GM18909 (cell line): ENCODE results near the gene YARS1.
A peak's percentile ranks its signal among the peaks of the same experiment; 100 is the strongest.

ENCODE experiments used
- ATAC-seq: cut with Tn5 transposase; IDR thresholded peaks from one replicate; pipeline ENCODE4 v1.9.1; 2021; ENCODE audit warnings: mild to moderate bottlenecking; ENCODE audit not compliant: unreplicated experiment, poor library complexity

YARS1 gene

DNA sequence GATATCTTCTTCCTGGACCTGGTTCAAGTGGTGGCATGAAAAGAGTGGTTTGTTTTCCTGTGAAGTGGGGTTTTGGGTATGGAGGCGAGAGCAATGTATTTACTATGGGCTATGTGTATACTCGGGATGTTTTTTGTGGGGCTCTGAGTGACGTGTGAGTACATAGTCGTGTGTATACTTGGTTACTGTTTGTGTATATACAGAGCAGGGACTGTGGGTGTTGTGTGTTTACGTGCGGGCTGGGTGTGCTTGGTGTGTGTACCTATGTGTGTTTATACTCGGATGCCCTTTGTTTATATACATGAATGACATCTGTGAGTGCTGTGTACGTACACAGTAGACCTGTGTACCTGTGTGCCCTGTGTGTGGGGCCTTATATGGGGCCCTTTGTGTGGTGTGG is 50.0 kb downstream of the YARS1 start:
- ATAC-seq = no peak

DNA sequence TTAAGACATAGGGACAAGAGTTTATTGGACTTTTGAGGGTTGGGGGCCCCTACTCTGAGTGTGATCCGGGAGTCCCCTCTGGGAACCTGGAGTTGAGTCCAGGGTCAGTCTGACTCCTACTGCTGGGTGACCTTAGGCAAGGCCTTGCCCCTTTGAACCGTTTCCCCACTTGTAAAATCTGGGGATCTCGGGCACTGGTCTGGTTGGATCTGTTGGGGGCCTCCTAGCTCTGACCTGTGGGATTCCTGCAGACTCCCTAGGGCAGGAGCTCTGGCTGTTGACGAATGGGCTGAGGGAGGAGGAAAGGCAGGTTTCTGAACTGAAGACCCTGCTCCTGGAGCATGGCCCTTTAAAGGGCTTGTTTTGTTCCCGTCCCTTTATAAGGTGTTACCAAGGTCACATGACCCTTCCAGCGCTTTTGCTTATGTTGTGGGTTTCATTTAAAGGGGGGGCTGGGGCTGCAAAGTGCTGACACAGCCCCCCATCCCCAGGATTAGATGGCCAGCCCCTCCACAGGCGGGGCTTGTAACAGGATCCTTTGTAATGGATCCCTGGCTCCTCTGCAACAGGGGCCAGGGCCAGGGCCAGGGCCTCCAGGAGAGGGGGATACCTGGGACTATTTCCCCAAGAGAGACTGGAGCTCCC is 50.7 kb downstream of the YARS1 start:
- ATAC-seq = no peak

DNA sequence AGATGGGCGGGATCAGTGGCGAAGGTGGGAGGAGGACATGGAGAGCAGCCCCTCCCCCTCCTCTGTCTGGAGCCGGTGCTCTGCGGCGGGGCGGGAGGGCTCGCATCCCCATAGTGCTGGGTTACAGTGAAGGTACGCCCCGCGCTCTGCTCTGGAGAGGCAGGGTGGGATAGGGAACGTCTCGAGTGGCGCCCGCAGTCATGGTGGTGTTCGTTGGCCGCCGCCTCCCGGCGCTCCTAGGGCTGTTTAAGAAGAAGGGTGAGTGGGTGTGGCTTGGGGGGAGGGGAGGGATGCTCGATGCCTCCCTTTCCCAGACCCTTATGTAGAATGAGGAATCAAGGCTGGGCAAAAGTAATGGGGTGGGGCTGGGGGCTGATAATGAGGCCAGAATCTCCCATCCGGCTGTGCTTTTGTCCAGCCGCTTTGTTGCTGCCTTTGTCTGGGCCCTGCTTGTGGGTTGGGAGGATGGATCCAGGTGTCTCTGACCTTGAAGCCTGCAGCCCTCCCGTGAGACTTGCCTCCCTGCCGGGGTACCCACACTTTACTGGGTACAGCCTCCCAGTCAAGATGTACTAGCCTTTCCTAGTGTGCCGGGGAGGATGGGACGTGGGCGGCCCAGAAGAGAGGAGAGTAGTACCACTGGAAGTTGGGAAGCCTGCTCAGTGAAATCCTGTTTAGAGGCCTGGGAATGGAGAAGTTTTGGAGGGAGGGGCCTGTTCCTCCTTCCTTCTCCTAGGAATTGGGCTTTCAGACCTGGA is 51.4 kb downstream of the YARS1 start:
- no peak for ATAC-seq

DNA sequence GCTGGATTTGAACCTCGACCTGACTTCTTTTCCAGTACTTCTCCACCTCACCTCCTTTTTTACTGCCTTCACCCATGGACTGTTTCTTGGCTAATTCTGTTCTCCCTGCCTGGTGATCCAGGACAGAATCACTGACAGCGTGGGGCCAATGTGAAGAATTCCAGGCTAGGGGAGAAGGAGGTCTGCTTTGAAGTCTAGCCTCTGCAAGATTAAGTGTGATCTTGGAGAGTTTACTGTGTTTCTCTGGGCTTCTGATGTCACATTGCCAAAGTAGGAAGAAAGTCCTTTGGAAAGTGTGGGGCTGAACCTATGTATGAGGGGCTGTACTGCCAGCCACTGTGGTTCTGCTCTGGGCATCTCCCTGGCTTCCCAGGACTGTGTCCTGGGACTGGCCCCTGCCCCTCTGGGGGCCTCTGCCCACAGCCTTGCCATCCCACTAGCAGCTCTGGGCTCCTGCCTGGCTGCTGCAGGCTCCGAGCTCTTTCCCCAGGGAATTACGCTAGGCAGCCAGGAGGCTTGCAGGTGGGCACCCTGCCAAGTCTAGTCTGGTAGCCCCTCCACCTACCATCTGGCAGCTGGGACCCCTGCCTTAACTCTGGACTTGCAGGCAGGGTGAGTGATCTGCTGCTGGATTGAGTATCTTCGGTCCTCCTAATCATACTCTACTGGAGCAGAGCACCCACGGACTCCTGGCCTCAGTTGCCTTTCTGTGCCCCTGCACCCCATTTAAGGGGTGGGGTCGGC is 52.2 kb downstream of the YARS1 start:
- ATAC-seq = no peak

DNA sequence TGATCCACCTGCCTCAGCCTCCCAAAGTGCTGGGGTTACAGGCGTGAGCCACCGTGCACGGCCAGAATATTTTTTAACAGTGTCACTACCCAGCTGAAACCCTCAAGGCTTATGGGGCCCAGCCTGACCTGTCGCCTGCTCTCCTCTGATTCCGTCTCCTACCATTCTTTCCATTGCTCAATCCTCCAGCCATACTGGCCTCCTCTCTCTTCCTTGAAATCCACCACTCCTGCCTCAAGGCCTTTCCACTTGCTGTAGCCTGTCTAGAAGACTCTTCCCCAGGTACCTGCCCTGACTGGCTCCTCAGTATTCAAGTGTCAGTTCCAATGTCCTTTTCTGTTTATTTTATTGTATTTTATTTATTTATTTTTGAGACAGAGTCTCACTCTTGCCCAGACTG is 53.9 kb downstream of the YARS1 start:
- no peak for ATAC-seq

DNA sequence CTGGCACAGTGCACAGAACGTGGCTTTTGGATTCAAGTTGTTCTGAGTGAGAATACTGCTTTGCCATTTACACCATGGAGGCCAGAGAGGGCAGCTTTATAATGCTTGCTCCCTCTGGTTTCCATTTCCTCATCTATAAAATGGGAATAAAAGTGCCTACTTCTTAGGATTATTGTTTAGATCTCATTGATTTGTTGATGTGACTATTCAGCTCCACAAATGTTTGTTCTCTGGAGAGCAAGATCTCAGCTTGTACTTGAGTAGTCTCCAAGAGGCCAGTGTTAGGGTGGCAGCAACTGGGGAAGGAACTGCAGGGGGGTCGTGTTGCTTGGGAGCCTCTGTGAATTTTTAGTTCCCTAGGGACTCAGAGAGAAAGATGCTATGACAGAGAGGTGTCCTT is 55.2 kb downstream of the YARS1 start:
- ATAC-seq = no peak

DNA sequence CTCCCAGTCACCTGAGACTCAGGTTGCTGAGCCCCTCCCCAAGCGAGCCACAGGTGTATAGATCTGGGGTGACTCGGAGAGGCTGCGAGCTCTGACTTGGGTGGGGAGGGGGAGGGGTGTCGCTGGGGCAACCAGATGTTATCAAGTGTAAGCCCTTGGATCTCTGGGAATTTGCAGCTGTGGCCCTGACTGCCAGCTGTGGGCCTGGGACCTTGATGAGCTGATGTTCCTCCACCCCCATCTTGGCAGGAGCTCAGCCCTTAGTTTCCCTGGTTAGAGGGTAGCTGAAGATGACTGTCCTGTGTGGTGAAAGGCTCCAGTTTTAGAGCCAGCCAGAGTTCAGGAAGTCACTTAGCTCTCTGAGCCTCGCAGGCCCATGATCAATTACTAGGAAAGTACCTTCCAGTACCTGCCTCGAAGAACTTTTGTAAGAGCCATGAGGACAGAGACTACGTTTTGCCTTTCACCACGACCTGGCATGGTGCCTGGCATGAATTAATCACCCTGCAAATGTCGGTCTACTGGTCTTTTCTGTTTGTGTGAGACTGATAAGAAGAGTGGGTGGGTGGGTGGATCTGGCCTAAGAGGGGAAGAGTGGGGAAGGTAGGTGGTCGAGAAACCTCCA is 55.8 kb downstream of the YARS1 start:
- ATAC-seq = no peak

DNA sequence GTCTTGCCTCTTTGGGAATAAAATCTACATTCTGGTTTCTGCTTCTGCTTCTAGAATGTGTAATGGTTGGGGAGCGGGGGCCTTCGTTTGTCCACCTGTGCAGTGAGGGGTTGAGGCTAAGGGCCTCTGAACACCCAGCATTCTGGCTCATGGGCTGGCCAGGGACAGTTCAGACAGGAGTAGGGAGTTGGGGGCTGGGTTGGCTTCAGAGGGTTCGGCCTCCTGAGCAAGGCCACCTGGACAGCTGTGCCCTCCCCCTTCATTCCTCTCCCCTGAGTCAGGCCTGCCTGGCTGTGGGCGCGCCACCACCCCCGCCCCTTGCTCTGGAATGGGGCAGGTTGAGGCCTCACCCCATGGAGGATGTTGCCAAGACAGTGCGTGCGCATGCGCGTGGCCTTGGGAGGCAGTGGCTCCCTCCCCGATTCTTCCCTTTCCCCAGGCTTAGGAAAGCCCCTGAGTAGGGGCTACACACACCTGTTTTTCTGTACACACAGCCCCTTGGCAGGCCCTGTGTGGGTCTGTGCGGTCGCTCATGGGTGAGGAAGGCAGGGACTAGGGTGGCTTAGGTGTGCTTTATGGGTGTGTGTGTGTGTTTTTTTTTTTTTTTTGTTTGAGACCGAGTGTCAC is 57.0 kb downstream of the YARS1 start:
- ATAC-seq = no peak

DNA sequence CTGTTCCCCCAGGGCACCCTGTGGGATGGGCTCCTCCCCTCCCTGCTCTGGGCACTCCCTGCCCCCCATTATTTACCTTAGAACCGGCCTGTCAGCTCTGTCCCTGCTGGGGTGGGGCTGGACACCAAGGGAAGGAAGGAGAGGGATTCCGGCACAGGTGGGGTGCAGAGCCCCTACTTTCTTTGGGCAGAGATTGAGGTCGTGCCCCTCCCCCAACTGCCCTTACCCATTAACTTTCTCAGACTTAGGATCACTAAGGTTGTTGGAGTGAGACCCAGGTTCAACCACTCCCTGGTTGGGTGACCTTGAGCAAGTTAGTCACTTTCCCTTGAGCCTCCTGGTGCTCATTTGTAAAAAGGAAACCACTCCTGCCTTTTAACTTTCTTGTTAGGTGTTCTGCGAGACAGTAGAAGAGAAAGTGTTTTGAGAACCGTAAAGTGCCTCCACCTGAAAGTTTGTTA is 57.6 kb downstream of the YARS1 start:
- no peak for ATAC-seq

DNA sequence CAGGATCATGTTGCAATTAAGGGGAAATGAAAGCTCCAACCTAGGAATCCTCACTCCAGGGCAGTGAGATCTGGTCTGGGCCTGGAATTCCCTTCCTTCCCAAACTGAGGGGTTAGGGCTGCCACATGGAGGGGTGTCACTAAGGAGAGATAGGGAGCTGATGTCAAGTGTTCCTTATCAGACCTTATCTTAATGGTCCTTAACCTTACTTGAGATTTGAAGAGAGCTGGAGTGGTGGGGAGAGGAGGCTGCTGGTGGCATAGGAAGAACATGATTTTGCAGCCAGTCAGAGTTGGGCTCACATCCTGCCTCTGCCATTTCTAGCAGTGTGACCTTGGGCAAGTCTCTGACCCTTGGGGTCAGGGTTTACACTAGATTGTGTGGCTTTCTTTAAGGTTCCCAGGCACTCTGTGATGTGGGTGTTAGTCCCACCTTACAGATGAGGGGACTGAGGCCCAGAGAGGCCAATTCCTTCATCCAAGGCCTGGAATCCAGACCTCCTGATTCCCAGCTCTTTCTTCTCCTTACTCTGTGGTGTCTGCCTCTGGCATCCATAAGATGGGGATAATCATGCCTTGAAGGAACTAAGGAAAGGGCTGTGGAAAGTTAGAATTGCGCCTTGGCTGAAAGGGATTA is 58.2 kb downstream of the YARS1 start:
- no peak for ATAC-seq

DNA sequence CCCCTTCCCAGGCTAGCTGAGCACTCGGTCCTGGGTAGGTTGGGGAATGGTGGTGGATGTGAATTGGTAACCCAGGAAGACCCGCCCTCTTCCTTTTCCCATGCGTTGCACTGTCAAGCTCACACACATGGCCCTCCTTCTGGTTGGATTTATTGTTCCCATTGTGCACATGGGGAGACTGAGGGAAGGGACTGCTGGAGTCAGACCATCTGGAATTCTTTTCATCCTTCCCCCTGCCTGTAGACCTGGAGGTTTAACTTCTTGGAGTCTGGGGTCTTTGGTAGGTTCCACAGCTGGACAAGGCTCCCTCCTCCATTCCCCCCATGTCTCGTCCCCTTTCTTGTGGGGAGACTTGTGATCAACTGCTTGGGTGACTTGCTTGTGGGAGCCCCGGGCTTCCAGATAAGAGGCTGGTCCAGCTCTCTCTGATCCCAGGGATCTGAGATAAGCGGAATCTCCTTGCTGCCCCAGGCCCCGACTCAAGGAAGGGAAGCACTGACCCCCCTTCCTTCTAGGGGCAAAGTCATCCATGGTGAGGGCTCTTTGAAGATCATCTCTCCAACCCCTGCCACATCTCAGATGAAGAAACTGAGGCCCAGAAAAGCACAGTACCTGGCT is 58.9 kb downstream of the YARS1 start:
- no peak for ATAC-seq

DNA sequence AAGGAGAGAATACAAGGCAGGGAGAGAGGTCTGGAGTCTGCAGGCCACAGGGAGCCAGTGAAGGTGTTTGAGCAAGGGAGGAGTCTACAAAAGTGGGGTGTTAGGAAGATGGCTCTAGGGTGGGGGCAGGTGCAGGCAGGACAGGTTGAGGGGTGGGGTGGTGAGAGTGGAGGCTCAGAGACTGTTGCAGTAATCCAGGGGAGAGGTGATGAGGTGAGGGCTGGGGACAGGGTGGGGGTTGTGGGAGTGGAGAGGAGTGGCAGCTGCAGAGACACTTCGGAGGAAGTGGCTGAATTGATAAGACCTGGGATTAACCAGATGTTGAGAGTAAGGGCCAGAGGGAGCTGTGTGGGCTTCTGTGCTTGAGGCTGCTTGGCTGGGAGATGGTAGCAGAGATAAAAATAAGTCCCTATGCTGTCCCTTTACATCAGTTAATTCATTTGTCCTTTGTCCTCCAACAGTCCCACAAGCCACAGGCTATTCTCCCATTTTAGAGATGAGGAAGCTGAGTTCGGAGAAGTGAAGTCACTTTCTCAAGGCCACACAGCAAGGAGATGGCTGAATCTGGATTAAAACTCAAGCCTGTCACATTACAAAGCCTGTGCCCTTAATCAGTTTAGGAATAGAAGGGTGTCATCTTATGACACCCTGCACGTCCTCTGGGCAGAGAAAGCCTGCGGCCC is 59.8 kb downstream of the YARS1 start:
- no peak for ATAC-seq

DNA sequence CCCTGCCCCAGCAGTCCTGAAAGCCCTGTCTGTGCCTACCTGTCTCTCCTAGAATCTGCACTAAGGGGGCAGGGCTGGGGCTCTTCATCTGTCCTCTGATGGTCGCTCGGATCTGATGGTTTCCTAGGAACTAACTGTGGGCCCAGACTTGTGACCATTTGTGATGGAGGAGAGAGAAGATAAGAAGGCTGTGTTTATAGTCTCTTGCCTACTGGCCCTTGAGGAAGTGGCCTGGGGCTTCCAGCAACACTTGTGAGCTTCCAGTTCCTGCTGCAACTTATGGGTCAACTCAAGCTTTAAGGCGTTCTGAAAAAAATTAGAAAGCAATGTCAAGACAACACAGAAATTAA is 61.4 kb downstream of the YARS1 start:
- ATAC-seq = no peak

DNA sequence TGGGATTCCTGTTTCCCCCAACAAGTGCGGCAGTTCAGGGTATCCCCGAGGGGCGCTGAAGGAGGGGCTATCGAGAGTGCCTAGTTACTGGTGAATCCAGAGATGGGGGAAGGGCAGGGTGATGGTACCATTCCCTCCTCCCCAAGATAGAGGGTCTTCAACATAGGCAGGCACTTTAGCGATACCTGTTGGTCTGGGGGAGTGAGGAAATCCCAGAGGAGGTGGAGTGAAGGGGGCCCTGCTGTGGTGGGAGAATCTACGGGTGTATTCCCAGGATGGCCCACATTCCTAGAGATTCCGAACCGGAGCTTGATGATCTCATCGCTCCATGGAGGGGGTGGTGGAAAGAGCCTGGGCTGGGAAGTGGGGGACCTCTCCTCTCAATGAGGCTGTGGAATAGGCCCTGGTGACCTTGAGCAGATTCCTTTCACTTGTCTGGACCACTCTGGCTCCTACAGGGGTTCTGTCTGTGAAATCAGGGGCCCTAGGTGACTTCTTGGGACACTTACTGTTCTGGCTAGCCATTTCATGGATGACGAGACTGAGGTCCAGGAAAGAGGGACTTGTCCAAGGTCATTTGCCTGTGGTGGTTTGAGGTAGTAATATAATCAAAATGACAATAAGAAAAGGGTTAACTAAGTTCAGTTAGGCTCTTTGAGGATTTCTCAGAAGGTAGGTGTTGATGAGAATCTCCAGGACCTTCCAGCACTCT is 61.9 kb downstream of the YARS1 start:
- no peak for ATAC-seq

DNA sequence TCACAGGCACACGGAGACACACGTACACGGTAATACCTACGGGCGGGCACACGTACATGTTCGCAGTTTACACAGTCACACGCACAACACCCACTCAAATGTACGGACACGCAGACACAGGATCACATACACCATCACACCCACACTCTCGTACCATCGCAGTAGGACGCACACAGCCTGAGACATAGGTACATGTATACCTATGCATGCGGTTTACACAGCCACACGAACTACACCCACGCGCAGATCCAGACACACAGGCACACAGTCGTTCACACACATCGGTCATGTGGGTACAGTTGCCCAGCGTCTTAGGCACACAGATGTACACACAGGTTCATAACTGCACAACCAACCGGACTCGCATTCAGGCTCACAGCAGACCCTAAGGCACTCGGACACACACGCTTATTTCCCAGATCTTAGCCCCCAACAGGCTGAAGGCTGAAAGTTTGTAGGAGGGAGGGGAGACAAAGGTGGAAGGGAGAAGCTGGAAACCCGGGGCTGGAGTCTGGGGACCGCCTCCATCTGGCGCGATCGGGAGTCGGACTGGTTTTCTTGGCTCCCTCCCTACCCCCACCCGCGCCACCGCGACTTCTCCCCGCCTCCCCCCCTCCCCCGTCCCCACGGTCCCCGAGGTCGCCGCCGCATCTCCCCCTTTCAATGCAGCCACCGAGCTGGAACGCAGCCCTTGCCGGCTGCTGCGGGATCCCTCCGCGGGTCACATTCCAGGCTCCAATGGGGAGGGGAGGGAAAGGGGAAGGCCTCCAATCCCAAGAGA is 62.7 kb downstream of the YARS1 start:
- no peak for ATAC-seq

DNA sequence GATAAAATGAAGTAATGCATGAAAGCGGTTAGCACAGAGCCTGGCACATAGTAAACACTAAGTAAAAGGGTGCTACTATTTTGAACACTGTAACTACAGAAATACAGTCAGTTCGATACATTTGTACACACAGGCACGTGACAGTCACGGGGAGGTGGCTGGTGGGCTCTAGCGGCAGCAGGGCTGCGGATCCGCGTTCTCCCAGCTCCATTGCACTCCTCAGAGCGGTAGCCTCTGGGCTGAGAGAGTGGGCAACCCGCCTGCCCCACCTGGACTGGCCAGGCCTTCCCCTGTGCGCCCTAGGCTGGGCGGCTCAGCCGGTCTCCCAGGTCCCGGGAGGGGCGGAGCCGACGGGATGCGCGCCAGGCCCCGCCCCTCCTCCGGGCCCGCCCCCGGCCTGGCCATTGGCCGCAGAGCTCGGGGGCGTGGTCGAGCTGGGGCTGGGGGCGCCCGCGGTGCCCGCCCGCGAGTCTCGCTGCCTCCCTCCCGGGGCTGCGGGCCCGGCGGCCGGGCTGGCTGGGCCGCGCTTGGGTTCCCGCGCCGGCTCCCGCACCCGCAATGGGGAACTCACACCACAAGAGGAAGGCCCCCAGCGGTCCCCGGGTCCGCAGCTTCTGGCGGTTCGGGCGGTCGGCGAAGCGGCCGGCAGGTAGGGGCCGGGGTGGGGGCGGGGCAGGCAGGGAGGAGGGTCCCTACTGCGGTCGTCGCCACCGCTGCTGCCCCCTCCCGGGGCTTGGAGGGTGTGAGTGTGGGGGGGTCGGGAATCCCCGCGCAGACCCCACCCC is 63.4 kb downstream of the YARS1 start:
- ATAC-seq = peak; percentile 68

DNA sequence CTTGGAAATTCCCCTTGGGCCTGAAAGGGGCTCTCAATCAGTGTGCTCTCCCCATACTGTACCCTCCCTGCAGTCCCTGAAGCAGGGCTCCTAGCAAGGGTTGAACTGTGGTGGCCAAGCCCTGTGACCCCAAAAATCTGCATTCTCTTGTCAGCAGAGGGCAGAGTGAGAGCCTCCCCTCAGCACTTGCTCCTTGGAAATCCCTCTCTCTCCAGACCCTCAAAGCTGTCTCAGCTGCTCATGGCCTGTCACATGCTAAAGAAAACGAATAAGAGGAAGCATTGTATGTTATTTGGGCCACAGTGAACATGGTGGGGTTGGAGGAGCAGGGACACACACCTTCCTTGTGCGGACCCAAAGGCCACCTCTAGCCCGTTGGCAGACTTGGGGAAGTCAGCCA is 67.4 kb downstream of the YARS1 start:
- ATAC-seq = no peak
